Frontal cortex (tissue), 4 donors: Measurements from ENCODE around the gene PDZK1IP1. TPM values are rescaled to one million over a fixed set of nuclear protein-coding genes. Genes with fewer than 3 reads are reported as not detected.
"Not testable (repeated sequence)": the region's sequence is repeated elsewhere in the genome, so short reads cannot be mapped to it uniquely, and the experiment has no call there.

ENCODE experiments used
- DNase-seq, 2 donors: peaks; one replicate each; pipeline ENCODE4 v3.0.0; 2012; ENCODE audit warnings: low spot score in 2 of 2
- FAIRE-seq: peaks from 2 replicates; lab custom pipeline; 2012; peaks lifted over from hg19 to GRCh38; lab: Jason Lieb, UNC
- total RNA-seq: library from RNA; depleted of rRNA; stranded (reverse); fragments of >200 nt; gene quantifications from one replicate; pipeline ENCODE4 v1.2.3, GENCODE V29; 2014
- donor health status: control.
- donor health status: control.
- donor health status: control.

Gene PDZK1IP1
- total RNA-seq, 1 donor from 2014 or later: not detected

- DNase-seq: no peak
- no peak for FAIRE-seq
These were observed 6.3 kb downstream of the PDZK1IP1 start for GRCh38 chr1:47183308-47184089.

- DNase-seq: no peak
- FAIRE-seq: no peak
These were observed 7.1 kb downstream of the PDZK1IP1 start for GRCh38 chr1:47182676-47183235.

- FAIRE-seq (no peak), DNase-seq (no peak)
These were observed 7.7 kb downstream of the PDZK1IP1 start for GRCh38 chr1:47181955-47182675.

- FAIRE-seq: no peak
These were observed 8.5 kb downstream of the PDZK1IP1 start for GRCh38 chr1:47181095-47181954.

GRCh38 chr1:47180603-47181094 is 9.2 kb downstream of the PDZK1IP1 start:
- FAIRE-seq (no peak), DNase-seq (no peak)

More at GRCh38 chr1:47181095-47181954, 8.5 kb downstream of the PDZK1IP1 start:
- no peak for DNase-seq

GRCh38 chr1:47179988-47180563 is 9.8 kb downstream of the PDZK1IP1 start:
- DNase-seq (no peak), FAIRE-seq (no peak)

GRCh38 chr1:47179017-47179987 is 10.5 kb downstream of the PDZK1IP1 start:
- peak; percentile 55 to 83 for DNase-seq
- no peak for FAIRE-seq

- FAIRE-seq: no peak
- DNase-seq: no peak
These were observed 11.2 kb downstream of the PDZK1IP1 start for GRCh38 chr1:47178654-47179016.

GRCh38 chr1:47178020-47178419 is 11.8 kb downstream of the PDZK1IP1 start:
- DNase-seq (no peak), FAIRE-seq (no peak)

GRCh38 chr1:47175227-47175934 is 14.5 kb downstream of the PDZK1IP1 start:
- peak; percentile 51 to 69 for DNase-seq
- FAIRE-seq: no peak

- FAIRE-seq: no peak
- no peak for DNase-seq
These were observed 15.2 kb downstream of the PDZK1IP1 start for GRCh38 chr1:47174656-47175020.

GRCh38 chr1:47172782-47173181 is 17.1 kb downstream of the PDZK1IP1 start:
- FAIRE-seq: no peak
- no peak for DNase-seq

GRCh38 chr1:47164552-47164951 is 25.3 kb downstream of the PDZK1IP1 start:
- DNase-seq (no peak), FAIRE-seq (no peak)

GRCh38 chr1:47161298-47162040 is 28.4 kb downstream of the PDZK1IP1 start:
- DNase-seq (no peak), FAIRE-seq (no peak)

GRCh38 chr1:47160716-47161115 is 29.1 kb downstream of the PDZK1IP1 start:
- DNase-seq (no peak), FAIRE-seq (no peak)

- FAIRE-seq, DNase-seq: not testable (repeated sequence)
These were observed 31.9 kb downstream of the PDZK1IP1 start for GRCh38 chr1:47157957-47158356.

- not testable (repeated sequence) for FAIRE-seq, DNase-seq
These were observed 33.4 kb downstream of the PDZK1IP1 start for GRCh38 chr1:47156457-47156856.
